IPS DF 6.9 (cell line): ENCODE measurements around the gene GAL.

Source experiments
- DNase-seq: peaks from one replicate; pipeline ENCODE4 v3.0.0-alpha.2; 2013; ENCODE audit warnings: low read depth, low spot score
- H3K27ac ChIP-seq: one replicate; pipeline ENCODE4 v1.5.1; 2013; ENCODE audit warnings: low read length, control low read depth
- H3K27me3 ChIP-seq: 2 replicates; pipeline ENCODE4 v1.6.1; 2013; ENCODE audit warnings: mild to moderate bottlenecking, low read length; ENCODE audit not compliant: control insufficient read depth, insufficient read depth
- H3K36me3 ChIP-seq: 2 replicates; pipeline ENCODE4 v1.6.1; 2013; ENCODE audit warnings: low read length; ENCODE audit not compliant: control insufficient read depth, insufficient read depth
- H3K4me1 ChIP-seq: 2 replicates; pipeline ENCODE4 v1.6.1; 2013; ENCODE audit warnings: low read length; ENCODE audit not compliant: control insufficient read depth, insufficient read depth
- H3K4me3 ChIP-seq: 2 replicates; pipeline ENCODE4 v1.5.1; 2013; ENCODE audit warnings: mild to moderate bottlenecking, low read length
- H3K9me3 ChIP-seq: 2 replicates; pipeline ENCODE4 v1.6.1; 2013; ENCODE audit warnings: low read length, inconsistent platforms; ENCODE audit not compliant: control insufficient read depth, insufficient read depth
- WGBS: extraction: QIAGEN DNeasy Blood & Tissue Kit; methylation state at CpG from one replicate; pipeline ENCODE4 v1.1.7; 2013; ENCODE audit warnings: mixed read lengths, missing lambda C conversion rate; ENCODE audit not compliant: insufficient read length, insufficient coverage; 5-methylcytosine and 5-hydroxymethylcytosine counted together

The GAL gene

GRCh38 chr11:68667511-68668500 is 16.5 kb upstream of the GAL start:
- no CpG with 5 or more reads among the region's 21 CpGs for WGBS
- no peak overlapping the region for H3K4me3 ChIP-seq
- no peaks in the 10 kb centered on the region for H3K36me3 ChIP-seq

GRCh38 chr11:68669301-68670090 is 14.8 kb upstream of the GAL start:
- Histone ChIP-seq H3K4me3 (no peak overlapping the region), H3K36me3 (no peaks in the 10 kb centered on the region), H3K4me1 (peaks cover 8% of the 10 kb centered on the region; the same call in 1 of the 2 replicates), H3K27me3 (no peaks in the 10 kb centered on the region), H3K9me3 (no peaks in the 10 kb centered on the region), H3K27ac (no peak overlapping the region)
- DNase-seq = no peak
- WGBS = no CpG with 5 or more reads among the region's 27 CpGs

More at GRCh38 chr11:68667511-68668500, 16.5 kb upstream of the GAL start:
- no peak overlapping the region for H3K27ac ChIP-seq
- no peaks in the 10 kb centered on the region for H3K27me3 ChIP-seq
- H3K9me3 ChIP-seq = no peaks in the 10 kb centered on the region
- H3K4me1 ChIP-seq = peaks cover 8% of the 10 kb centered on the region; the same call in 1 of the 2 replicates
- DNase-seq = no peak

- H3K27me3 ChIP-seq = no peaks in the 10 kb centered on the region
- WGBS = no CpG with 5 or more reads among the region's 33 CpGs
- H3K4me3 ChIP-seq = no peak overlapping the region
- no peaks in the 10 kb centered on the region for H3K36me3 ChIP-seq
- no peaks in the 10 kb centered on the region for H3K9me3 ChIP-seq
- H3K27ac ChIP-seq = no peak overlapping the region
- no peak for DNase-seq
- peaks cover 8% of the 10 kb centered on the region; the same call in 1 of the 2 replicates for H3K4me1 ChIP-seq
Observed at GRCh38 chr11:68670208-68670992, 13.9 kb upstream of the GAL start.

DNA sequence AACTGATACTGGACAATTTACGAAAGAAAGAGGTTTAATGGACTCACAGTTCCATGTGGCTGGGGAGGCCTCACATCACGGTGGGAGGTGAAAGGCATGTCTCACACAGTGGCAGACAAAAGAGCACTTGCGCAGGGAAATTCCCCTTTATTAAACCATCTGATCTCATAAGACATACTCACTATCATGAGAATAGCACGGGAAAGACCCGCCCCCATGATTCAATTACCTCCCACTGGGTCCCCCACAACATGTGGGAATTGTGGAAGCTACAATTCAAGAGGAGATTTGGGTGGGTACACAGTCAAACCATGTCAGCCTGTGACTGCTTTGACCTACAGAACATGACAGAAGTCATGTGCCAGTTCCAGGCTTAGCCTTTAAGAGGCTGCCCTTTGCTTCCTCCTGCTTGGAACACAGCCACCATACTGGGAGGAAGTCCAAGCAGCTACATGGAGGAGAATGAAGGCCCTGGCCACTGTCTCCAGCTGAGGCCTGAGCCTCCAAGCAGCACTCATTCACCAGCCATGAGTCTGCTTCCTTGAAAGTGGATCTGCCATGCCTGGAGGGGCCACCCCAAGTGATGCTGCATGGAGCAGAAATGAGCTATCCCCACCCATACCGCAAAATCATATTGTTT is 10.9 kb upstream of the GAL start:
- DNase-seq = no peak
- Histone ChIP-seq H3K9me3 (no peaks in the 10 kb centered on the region), H3K27ac (no peak overlapping the region), H3K36me3 (no peaks in the 10 kb centered on the region), H3K27me3 (no peaks in the 10 kb centered on the region), H3K4me1 (peaks cover 5% of the 10 kb centered on the region; the same call in 1 of the 2 replicates), H3K4me3 (no peak overlapping the region)
- WGBS = no CpG with 5 or more reads among the region's 6 CpGs

DNA sequence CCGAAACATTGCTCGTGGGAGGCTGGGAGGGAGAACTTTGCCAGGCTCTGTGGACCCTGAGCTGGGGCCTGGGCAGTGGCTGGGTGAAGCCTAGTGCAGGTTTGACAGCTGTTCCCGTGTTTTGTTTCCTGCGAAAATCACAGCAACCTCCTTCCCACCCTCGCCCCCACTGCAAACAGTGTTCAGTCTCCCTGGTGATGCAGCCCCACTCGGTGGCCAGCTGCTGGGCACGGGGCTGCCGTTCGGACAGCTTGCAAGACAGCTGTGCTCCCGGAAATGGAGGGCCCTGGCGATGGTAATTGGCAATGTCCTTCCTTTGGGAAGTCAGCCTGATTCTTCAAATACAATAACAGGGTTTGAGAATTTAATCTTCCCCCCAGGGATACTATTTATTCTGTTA is 10.4 kb upstream of the GAL start:
- WGBS = no CpG with 5 or more reads among the region's 11 CpGs

DNA sequence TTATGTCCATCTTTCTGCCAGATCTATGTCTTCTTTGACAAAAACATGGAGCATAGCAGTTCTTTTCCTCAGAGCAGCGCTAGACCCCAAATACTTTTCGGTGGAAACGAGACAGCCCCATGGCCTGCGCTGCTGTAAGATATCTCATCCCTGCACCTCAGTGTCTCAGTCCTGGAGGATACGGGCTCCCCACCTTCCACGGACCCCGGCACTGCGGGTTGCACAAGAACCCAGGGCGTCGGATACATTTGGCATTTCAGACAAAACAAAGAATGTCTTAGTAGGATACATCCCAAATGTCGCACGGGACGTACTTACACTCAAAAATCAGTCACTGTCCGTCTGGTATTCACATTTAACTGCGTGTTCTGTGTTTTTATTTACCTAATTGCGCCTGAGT is 9.9 kb upstream of the GAL start:
- no peaks in the 10 kb centered on the region for H3K9me3 ChIP-seq
- peaks cover 3% of the 10 kb centered on the region; the same call in 1 of the 2 replicates for H3K4me1 ChIP-seq
- no CpG with 5 or more reads among the region's 16 CpGs for WGBS
- H3K4me3 ChIP-seq = no peak overlapping the region
- H3K27me3 ChIP-seq = no peaks in the 10 kb centered on the region
- DNase-seq = no peak
- no peak overlapping the region for H3K27ac ChIP-seq
- H3K36me3 ChIP-seq = no peaks in the 10 kb centered on the region

More for the DNA sequence above, 10.4 kb upstream of the GAL start:
- Histone ChIP-seq H3K27me3 (no peaks in the 10 kb centered on the region), H3K4me1 (peaks cover 5% of the 10 kb centered on the region; the same call in 1 of the 2 replicates), H3K36me3 (no peaks in the 10 kb centered on the region), H3K4me3 (no peak overlapping the region), H3K9me3 (no peaks in the 10 kb centered on the region), H3K27ac (no peak overlapping the region)
- no peak for DNase-seq

DNA sequence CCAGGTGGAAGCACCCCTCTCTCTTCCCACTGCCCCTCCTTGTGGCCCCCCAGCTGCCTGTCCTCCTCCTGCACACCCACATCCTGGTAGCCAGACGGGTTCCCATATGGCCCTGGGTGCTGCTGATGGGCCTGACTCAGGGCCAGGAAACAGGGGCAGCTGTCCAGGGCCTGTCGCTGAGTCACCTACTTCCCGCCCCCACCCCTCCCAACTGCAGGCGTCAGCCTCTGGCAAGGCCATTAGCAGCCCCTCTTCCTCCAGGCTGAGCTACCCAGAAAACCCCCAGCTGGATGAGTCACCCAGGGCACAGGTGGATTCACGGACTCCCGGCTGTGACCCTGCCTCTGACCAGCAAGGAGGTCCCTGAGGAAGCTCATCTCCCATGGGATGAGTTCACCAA is 6.9 kb upstream of the GAL start:
- WGBS = no CpG with 5 or more reads among the region's 6 CpGs
- H3K9me3 ChIP-seq = no peaks in the 10 kb centered on the region
- H3K4me1 ChIP-seq = no peaks in the 10 kb centered on the region; the same call in 1 of the 2 replicates
- 0 out of 2 replicates have a peak, but pooled peaks cover 2% of the 10 kb centered on the region for H3K36me3 ChIP-seq
- no peak overlapping the region for H3K27ac ChIP-seq
- DNase-seq = no peak
- H3K4me3 ChIP-seq = no peak overlapping the region
- no peaks in the 10 kb centered on the region for H3K27me3 ChIP-seq

GRCh38 chr11:68678031-68678441 is 6.3 kb upstream of the GAL start:
- H3K36me3 ChIP-seq = 0 out of 2 replicates have a peak, but pooled peaks cover 2% of the 10 kb centered on the region
- H3K4me3 ChIP-seq = no peak overlapping the region
- H3K4me1 ChIP-seq = no peaks in the 10 kb centered on the region; the same call in 1 of the 2 replicates
- no peak for DNase-seq
- no CpG with 5 or more reads among the region's 15 CpGs for WGBS
- no peak overlapping the region for H3K27ac ChIP-seq
- H3K27me3 ChIP-seq = peaks cover under 1% of the 10 kb centered on the region; the same call in 1 of the 2 replicates
- no peaks in the 10 kb centered on the region for H3K9me3 ChIP-seq

- no peak overlapping the region for H3K27ac ChIP-seq
- H3K36me3 ChIP-seq = 0 out of 2 replicates have a peak, but pooled peaks cover 2% of the 10 kb centered on the region
- no peak for DNase-seq
- no peak overlapping the region for H3K4me3 ChIP-seq
- H3K4me1 ChIP-seq = peaks cover 9% of the 10 kb centered on the region
- WGBS = no CpG with 5 or more reads among the region's 17 CpGs
- H3K27me3 ChIP-seq = peaks cover 5% of the 10 kb centered on the region; the same call in 1 of the 2 replicates
- H3K9me3 ChIP-seq = no peaks in the 10 kb centered on the region
Observed at GRCh38 chr11:68680541-68681231, 3.7 kb upstream of the GAL start.
